ENCODE data around the gene ADAM29. TPM values are rescaled to one million over a fixed set of nuclear protein-coding genes. Genes with fewer than 3 reads are reported as not detected.

Gene ADAM29
- total RNA-seq, 4 donors from 2014 or later, result not detected

DNA sequence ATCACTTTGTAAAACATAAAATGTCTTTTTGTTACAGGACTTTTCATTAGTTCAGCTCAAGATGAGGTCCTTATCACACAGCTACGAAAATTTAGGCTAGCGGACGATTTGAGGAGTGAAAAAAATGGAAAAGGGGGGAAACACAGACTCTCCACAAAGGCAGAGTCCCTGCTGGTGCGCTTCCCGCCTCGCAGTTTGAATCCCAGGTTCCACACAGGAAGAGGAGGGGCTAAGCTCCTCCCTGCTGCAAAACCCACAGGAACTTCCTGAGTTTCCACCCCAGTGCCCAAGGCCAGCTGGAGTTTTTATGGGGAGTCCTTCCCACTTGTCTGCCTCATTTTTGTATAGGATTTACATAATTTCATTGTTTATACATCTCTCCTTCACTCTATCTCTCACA, 11.2 kb downstream of the ADAM29 start:
- Histone ChIP-seq H3K27ac (no peak overlapping the region), H3K4me1 (no peaks in the 10 kb centered on the region), H3K27me3 (no peaks in the 10 kb centered on the region), H3K36me3 (no peaks in the 10 kb centered on the region), H3K9me3 (no peaks in the 10 kb centered on the region), H3K4me3 (no peak overlapping the region)
- TF ChIP-seq POLR2A (IDR thresholded peaks at IDR 0.05), result no peak
- TF ChIP-seq, protein P1, sequence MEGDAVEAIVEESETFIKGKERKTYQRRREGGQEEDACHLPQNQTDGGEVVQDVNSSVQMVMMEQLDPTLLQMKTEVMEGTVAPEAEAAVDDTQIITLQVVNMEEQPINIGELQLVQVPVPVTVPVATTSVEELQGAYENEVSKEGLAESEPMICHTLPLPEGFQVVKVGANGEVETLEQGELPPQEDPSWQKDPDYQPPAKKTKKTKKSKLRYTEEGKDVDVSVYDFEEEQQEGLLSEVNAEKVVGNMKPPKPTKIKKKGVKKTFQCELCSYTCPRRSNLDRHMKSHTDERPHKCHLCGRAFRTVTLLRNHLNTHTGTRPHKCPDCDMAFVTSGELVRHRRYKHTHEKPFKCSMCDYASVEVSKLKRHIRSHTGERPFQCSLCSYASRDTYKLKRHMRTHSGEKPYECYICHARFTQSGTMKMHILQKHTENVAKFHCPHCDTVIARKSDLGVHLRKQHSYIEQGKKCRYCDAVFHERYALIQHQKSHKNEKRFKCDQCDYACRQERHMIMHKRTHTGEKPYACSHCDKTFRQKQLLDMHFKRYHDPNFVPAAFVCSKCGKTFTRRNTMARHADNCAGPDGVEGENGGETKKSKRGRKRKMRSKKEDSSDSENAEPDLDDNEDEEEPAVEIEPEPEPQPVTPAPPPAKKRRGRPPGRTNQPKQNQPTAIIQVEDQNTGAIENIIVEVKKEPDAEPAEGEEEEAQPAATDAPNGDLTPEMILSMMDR (IDR thresholded peaks at IDR 0.05), result no peak
- no peak for DNase-seq
- intact Hi-C loops (cut with DNase I; ENCODE audit: low total_unique reads), result no loop called here

DNA sequence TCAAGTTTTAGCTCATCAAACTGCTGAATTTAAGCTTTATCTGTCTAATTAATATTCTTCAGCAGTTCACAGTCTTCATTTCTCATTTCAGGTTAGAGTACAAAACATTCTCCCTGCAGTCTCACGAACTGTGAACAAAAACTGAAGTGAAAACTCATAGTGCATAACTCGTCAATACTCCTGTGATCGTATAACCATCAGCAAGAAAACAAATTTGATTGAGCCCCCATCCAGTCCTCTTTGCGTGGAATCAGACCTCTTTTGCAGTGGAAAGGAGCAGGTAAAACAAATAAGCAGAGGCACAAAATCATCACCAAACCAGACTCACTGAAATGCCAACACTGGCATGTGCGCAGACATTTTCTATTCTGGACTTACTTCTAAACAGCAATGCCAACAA, 12.7 kb downstream of the ADAM29 start:
- Histone ChIP-seq H3K4me1 (no peaks in the 10 kb centered on the region), H3K36me3 (no peaks in the 10 kb centered on the region), H3K27ac (no peak overlapping the region), H3K4me3 (no peak overlapping the region), H3K9me3 (no peaks in the 10 kb centered on the region), H3K27me3 (no peaks in the 10 kb centered on the region)
- intact Hi-C loops (cut with DNase I; ENCODE audit: low total_unique reads), result no loop called here
- DNase-seq, result no peak
- no peak for TF ChIP-seq POLR2A (IDR thresholded peaks at IDR 0.05)
- TF ChIP-seq, protein P1 (IDR thresholded peaks at IDR 0.05), result no peak

DNA sequence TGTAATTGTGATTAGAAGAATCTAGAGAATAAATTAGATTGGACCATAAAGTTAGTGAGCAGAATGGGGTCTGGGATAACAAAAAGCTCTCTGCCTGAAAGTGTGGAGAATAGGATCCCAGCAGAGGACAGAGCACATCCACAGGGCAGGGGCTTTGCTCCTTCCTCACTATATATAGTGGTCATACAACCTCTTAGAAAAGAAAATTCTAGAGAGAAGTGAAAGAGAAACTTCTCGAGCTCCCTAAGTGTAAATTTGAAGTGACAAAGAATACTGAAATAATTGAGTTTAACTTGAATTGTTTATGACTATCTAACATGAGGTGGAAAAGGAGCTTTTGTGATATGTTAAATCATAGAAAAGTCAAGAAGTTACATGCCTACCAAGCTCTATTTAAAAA, 14.9 kb downstream of the ADAM29 start:
- Histone ChIP-seq H3K36me3 (no peaks in the 10 kb centered on the region), H3K27ac (no peak overlapping the region), H3K9me3 (no peaks in the 10 kb centered on the region), H3K4me1 (no peaks in the 10 kb centered on the region), H3K4me3 (no peak overlapping the region), H3K27me3 (no peaks in the 10 kb centered on the region)
- intact Hi-C loops (cut with DNase I; ENCODE audit: low total_unique reads), result no loop called here
- DNase-seq, result no peak
- TF ChIP-seq POLR2A (IDR thresholded peaks at IDR 0.05), result no peak
- TF ChIP-seq, protein P1 (IDR thresholded peaks at IDR 0.05), result no peak

DNA sequence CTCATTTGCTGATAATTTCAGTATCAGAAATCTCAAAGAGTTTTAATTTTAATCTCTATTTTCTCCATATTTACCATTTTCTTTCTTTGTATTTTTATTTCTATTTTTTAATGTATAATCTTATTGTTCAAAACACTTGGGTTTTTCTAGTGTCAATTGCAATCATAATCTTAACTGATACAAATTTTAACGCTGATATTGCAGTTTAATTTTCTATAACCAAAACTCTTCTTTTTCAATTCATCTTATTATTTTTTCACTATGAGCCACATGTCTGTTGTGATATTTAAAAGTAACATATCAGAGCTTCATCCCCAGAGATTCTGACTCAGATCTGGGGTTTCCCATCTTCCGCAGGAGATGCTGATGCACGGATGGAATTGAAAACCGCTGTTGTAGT, 16.2 kb downstream of the ADAM29 start:
- intact Hi-C loops (cut with DNase I; ENCODE audit: low total_unique reads), result no loop called here
- no peak overlapping the region for H3K4me3 ChIP-seq
- no peaks in the 10 kb centered on the region for H3K27me3 ChIP-seq
- DNase-seq, result no peak
- H3K36me3 ChIP-seq, result no peaks in the 10 kb centered on the region
- no peaks in the 10 kb centered on the region for H3K4me1 ChIP-seq
- no peak overlapping the region for H3K27ac ChIP-seq
- TF ChIP-seq POLR2A (IDR thresholded peaks at IDR 0.05), result no peak
- TF ChIP-seq, protein P1 (IDR thresholded peaks at IDR 0.05), result no peak
- no peaks in the 10 kb centered on the region for H3K9me3 ChIP-seq

DNA sequence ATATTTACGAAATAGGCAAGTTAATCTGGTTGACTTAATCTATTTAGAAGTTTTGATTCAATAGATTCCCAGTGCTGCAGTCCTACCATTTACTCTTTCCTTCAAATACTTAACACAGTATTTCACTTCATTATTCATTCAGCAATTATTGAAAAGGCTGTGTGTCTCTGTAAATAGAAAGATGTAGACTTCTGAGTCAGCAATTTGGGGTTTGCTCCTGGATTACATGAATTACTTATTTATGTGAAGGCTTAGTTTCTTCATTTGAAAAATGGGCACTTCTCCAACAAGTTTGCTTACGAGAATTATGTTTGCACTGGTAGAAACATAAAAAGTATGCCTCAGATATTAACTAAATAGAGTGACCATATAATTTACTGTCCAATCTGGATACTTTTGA, 17.4 kb downstream of the ADAM29 start:
- Histone ChIP-seq H3K27ac (no peak overlapping the region), H3K4me3 (no peak overlapping the region), H3K27me3 (no peaks in the 10 kb centered on the region), H3K36me3 (no peaks in the 10 kb centered on the region), H3K9me3 (no peaks in the 10 kb centered on the region), H3K4me1 (no peaks in the 10 kb centered on the region)
- DNase-seq, result no peak
- TF ChIP-seq POLR2A (IDR thresholded peaks at IDR 0.05), result no peak
- TF ChIP-seq, protein P1 (IDR thresholded peaks at IDR 0.05), result no peak
- intact Hi-C loops (cut with DNase I; ENCODE audit: low total_unique reads), result no loop called here

All from uterus (tissue), 4 donors.